Endothelial cell of umbilical vein (primary cell): ENCODE data around the gene CPNE2. TPM values are rescaled to one million over a fixed set of nuclear protein-coding genes. Genes with fewer than 3 reads are reported as not detected.

Source experiments
- BruUV-seq: library from RNA; stranded (reverse); fragments of 400-500 nt; replicated peaks from 2 replicates; lab custom pipeline; 2021; lab: Mats Ljungman, UMichigan
- CTCF ChIA-PET: fragments of 300-600, 350-600 bp; sonication (Branson Sonifier 250); formaldehyde crosslinking; loops from one replicate; lab custom pipeline; 2021; ENCODE audit warnings: antibody characterized with exemption, inconsistent platforms; lab: Charles Lee
- POLR2A ChIA-PET: fragments of 300-600, 350-600 bp; sonication (Branson Sonifier 250); formaldehyde crosslinking; loops from one replicate; lab custom pipeline; 2021; ENCODE audit warnings: antibody characterized with exemption, inconsistent platforms; lab: Charles Lee
- DNase-seq: peaks from one replicate; pipeline ENCODE4 v3.0.0-alpha.2; 2011; ENCODE audit warnings: low read depth, low spot score
- FAIRE-seq: peaks from 2 replicates; lab custom pipeline; 2011; peaks lifted over from hg19 to GRCh38; lab: Jason Lieb, UNC
- H2AFZ ChIP-seq: 2 replicates; pipeline ENCODE4 v1.6.0; 2012; ENCODE audit warnings: low read depth, low read length, control low read depth, inconsistent platforms
- H3K27ac ChIP-seq: 2 replicates; pipeline ENCODE4 v1.5.1; 2011; ENCODE audit warnings: low read depth, mild to moderate bottlenecking, control low read depth, low read length, moderate library complexity; ENCODE audit not compliant: insufficient read depth
- H3K27me3 ChIP-seq, 2 experiments: 2 replicates each; pipeline versions ENCODE4 v1.6.0 to v1.6.1; 2011; ENCODE audit warnings: low read length in 2 of 2, mixed read lengths in 1 of 2; ENCODE audit not compliant: control insufficient read depth in 2 of 2, insufficient read depth in 2 of 2
- H3K36me3 ChIP-seq, 2 experiments: 2 replicates in 1 of 2; 3 replicates in 1 of 2; pipeline ENCODE4 v1.5.1; 2011; ENCODE audit warnings: low read length in 2 of 2, mild to moderate bottlenecking in 1 of 2, moderate library complexity in 1 of 2; ENCODE audit not compliant: control insufficient read depth in 2 of 2, insufficient read depth in 2 of 2; ENCODE audit errors: extremely low read depth in 1 of 2
- H3K4me1 ChIP-seq: 3 replicates; pipeline ENCODE4 v1.5.1; 2011; ENCODE audit warnings: mild to moderate bottlenecking, low read length; ENCODE audit not compliant: control insufficient read depth, insufficient read depth; ENCODE audit errors: extremely low read depth
- H3K4me2 ChIP-seq: 2 replicates; pipeline ENCODE4 v1.6.1; 2011; ENCODE audit warnings: low read length, control low read depth, mixed read lengths; ENCODE audit not compliant: insufficient read depth
- H3K4me3 ChIP-seq, 3 experiments: fragments of 200-600 bp in 1 of 3; sonication (generic), shearing (Covaris generic) in 1 of 3; replicated peaks in 1 of 3; 2 replicates each; pipeline ENCODE4 v1.5.1; 2011 to 2016; ENCODE audit warnings: control low read depth in 3 of 3, low read length in 3 of 3, mild to moderate bottlenecking in 2 of 3, inconsistent platforms in 1 of 3, low read depth in 1 of 3, moderate library complexity in 1 of 3; ENCODE audit not compliant: insufficient read depth in 1 of 3
- H3K79me2 ChIP-seq: 2 replicates; pipeline ENCODE4 v1.6.0; 2012; ENCODE audit warnings: low read length, inconsistent platforms; ENCODE audit not compliant: control insufficient read depth, insufficient read depth
- H3K9ac ChIP-seq: replicated peaks from 2 replicates; pipeline ENCODE3; 2011; ENCODE audit warnings: low read length, control low read depth; ENCODE audit not compliant: insufficient read depth; ENCODE audit errors: extremely low read depth
- H3K9me1 ChIP-seq: replicated peaks from 3 replicates; pipeline ENCODE4 v1.6.0; 2011; ENCODE audit warnings: mild to moderate bottlenecking, low read length; ENCODE audit not compliant: control insufficient read depth, insufficient read depth; ENCODE audit errors: extremely low read depth
- H3K9me3 ChIP-seq: replicated peaks from 2 replicates; pipeline ENCODE4 v1.5.1; 2012; ENCODE audit warnings: low read length, inconsistent platforms; ENCODE audit not compliant: control insufficient read depth, insufficient read depth
- H4K20me1 ChIP-seq: replicated peaks from 2 replicates; pipeline ENCODE3; 2011; ENCODE audit warnings: mild to moderate bottlenecking, low read length; ENCODE audit not compliant: control insufficient read depth, insufficient read depth; ENCODE audit errors: extremely low read depth
- CTCF ChIP-seq, 2 donors: IDR thresholded peaks; 1 replicate in 1 of 2; 2 replicates in 1 of 2; pipeline ENCODE4 v1.5.1; 2011; ENCODE audit warnings: low read length in 2 of 2, mild to moderate bottlenecking in 2 of 2, moderate library complexity in 2 of 2, control low read depth in 1 of 2, inconsistent platforms in 1 of 2, low read depth in 1 of 2; ENCODE audit not compliant: insufficient read depth in 1 of 2; ENCODE audit errors: extremely low read depth in 1 of 2
- EZH2 ChIP-seq: IDR thresholded peaks from 2 replicates; pipeline ENCODE4 v1.6.1; 2012; ENCODE audit warnings: borderline replicate concordance, low read depth, mild to moderate bottlenecking, moderate library complexity, low read length, inconsistent platforms; ENCODE audit not compliant: severe bottlenecking
- FOS ChIP-seq: IDR thresholded peaks from 2 replicates; pipeline ENCODE4 v1.6.1; 2011; ENCODE audit warnings: mild to moderate bottlenecking, low read length, moderate library complexity, borderline replicate concordance; ENCODE audit not compliant: insufficient read depth
- GATA2 ChIP-seq: IDR thresholded peaks from 2 replicates; pipeline ENCODE4 v1.7.0; 2011; ENCODE audit warnings: low read depth, mild to moderate bottlenecking, moderate library complexity, mixed read lengths, low read length; ENCODE audit not compliant: insufficient read length, insufficient read depth
- JUN ChIP-seq: IDR thresholded peaks from 2 replicates; pipeline ENCODE4 v1.6.1; 2011; ENCODE audit warnings: borderline replicate concordance, low read depth; ENCODE audit not compliant: insufficient read length, insufficient read depth
- MAX ChIP-seq: IDR thresholded peaks from 2 replicates; pipeline ENCODE4 v1.6.1; 2011; ENCODE audit not compliant: insufficient read depth, insufficient read length
- MYC ChIP-seq: IDR thresholded peaks from one replicate; pipeline ENCODE4 v1.6.1; 2011; ENCODE audit warnings: mild to moderate bottlenecking, low read depth, low read length
- POLR2A ChIP-seq: IDR thresholded peaks from 2 replicates; pipeline ENCODE4 v1.6.1; 2012; ENCODE audit warnings: low read depth, mild to moderate bottlenecking, control low read depth, low read length
- POLR2AphosphoS5 ChIP-seq: IDR thresholded peaks from 2 replicates; pipeline ENCODE4 v1.6.1; 2012; ENCODE audit warnings: low read depth, mild to moderate bottlenecking, control low read depth, low read length, moderate library complexity; ENCODE audit not compliant: insufficient read depth
- dilution Hi-C: fragments of 300-500 bp; cut with MboI; formaldehyde crosslinking; loops from one replicate; pipeline ENCODE4 v1.15.0; 2019; ENCODE audit warnings: low sequenced_read_pairs; ENCODE audit not compliant: extremely low pct_ligation_motif_present
- intact Hi-C: fragments of 100-400 bp; cut with micrococcal nuclease; formaldehyde crosslinking; loops from one replicate; pipeline ENCODE4 v1.10.0; 2022
- polyA plus RNA-seq, 4 experiments: library from polyadenylated mRNA; depleted of rRNA in 3 of 4; stranded (reverse) in 3 of 4; unstranded in 1 of 4; fragments of >200 nt; gene quantifications; 2 replicates each; pipeline versions ENCODE4 v1.2.1 to v1.2.3, GENCODE V29; 2011 to 2012; ENCODE audit warnings: missing spikeins in 1 of 4
- total RNA-seq: library from RNA; stranded (reverse); gene quantifications from 2 replicates; pipeline ENCODE4 v1.2.3, GENCODE V29; 2021

CPNE2 gene
- total and polyA plus RNA-seq, 2 donors (not counting 3 experiments of a cell fraction or from before 2014, with no cell fraction given): 91.9 to 187 TPM

- no peaks in the 10 kb centered on the region for H3K79me2 ChIP-seq
- no peaks in the 10 kb centered on the region for H3K27me3 ChIP-seq
- no peak overlapping the region for H3K4me3 ChIP-seq
- peaks cover 0 to 20% of the 10 kb centered on the region in 2 experiments for H3K36me3 ChIP-seq
- CTCF ChIA-PET: interaction anchor here (1.1 to 6.4 kb wide), 4 partner anchors 23 to 187 kb away, joined by 3 to 57 read pairs (median 4); partner anchors contain the start of gene CPNE2
- dilution Hi-C loops (no loop called here), intact Hi-C loops (no loop called here)
- no TSS peak for BruUV-seq
- H3K9me1 ChIP-seq: no peaks in the 10 kb centered on the region
- no peak overlapping the region for H3K9ac ChIP-seq
- FAIRE-seq: no peak
- POLR2A ChIA-PET: interaction anchor here (1.5 kb wide), 1 partner anchor 59 kb away, joined by 4 read pairs; the partner anchor contains the start of gene CPNE2
- no peak for DNase-seq
- no peak for TF ChIP-seq MAX
- no peak for TF ChIP-seq CTCF (IDR thresholded peaks at IDR 0.05; ENCODE audit: extremely low read depth in 1 of 2, insufficient read depth in 1 of 2, low read depth in 1 of 2, low read length in 2 of 2)
- TF ChIP-seq JUN: no peak
- TF ChIP-seq EZH2: no peak
- no peak for TF ChIP-seq GATA2
- TF ChIP-seq MYC: no peak
- no peak for TF ChIP-seq FOS
- TF ChIP-seq POLR2A: no peak
- no peak for TF ChIP-seq POLR2AphosphoS5
- no peak overlapping the region for H3K27ac ChIP-seq
- H3K9me3 ChIP-seq: no peaks in the 10 kb centered on the region
- peaks cover 32% of the 10 kb centered on the region for H3K4me1 ChIP-seq
- no peak overlapping the region for H2AFZ ChIP-seq
- no peaks in the 10 kb centered on the region for H4K20me1 ChIP-seq
- no peak overlapping the region for H3K4me2 ChIP-seq
Measured at GRCh38 chr16:57150682-57151330, 58.4 kb downstream of the CPNE2 start.
